HCT116 (cell line): ENCODE data around the gene SEMA5B. TPM values are rescaled to one million over a fixed set of nuclear protein-coding genes. Genes with fewer than 3 reads are reported as not detected.

ENCODE experiments used
- ATAC-seq: fragments of 200-7000 bp; cut with Tn5 transposase; 2 replicates; pipeline ENCODE4 v1.9.1; 2020; ENCODE audit warnings: mild to moderate bottlenecking, moderate library complexity
- BruUV-seq: library from RNA; stranded (reverse); fragments of 400-500 nt; replicated peaks from 2 replicates; lab custom pipeline; 2021; lab: Mats Ljungman, UMichigan
- CTCF ChIA-PET: fragments of 300-600 bp; sonication (Branson Sonifier 250); formaldehyde crosslinking; loops from one replicate; lab custom pipeline; 2021; ENCODE audit warnings: antibody characterized with exemption; lab: Charles Lee
- POLR2A ChIA-PET: fragments of 300-600, 350-600 bp; sonication (Branson Sonifier 250); formaldehyde crosslinking; loops from one replicate; lab custom pipeline; 2021; ENCODE audit warnings: antibody characterized with exemption; lab: Charles Lee
- RAD21 ChIA-PET, 2 experiments: fragments of 300-600 bp; sonication (Branson Sonifier 250); formaldehyde crosslinking; loops; one replicate each; lab custom pipeline; 2023; ENCODE audit warnings: low total read pairs in 2 of 2; ENCODE audit not compliant: uncharacterized antibody in 2 of 2, unreplicated experiment in 2 of 2, low non-redundant PET in 1 of 2; lab: Charles Lee
- DNase-seq: peaks from one replicate; pipeline ENCODE4 v3.0.0-alpha.2; 2010; ENCODE audit warnings: low read depth, low spot score
- H2AFZ ChIP-seq: fragments of 200-600 bp; shearing (Covaris generic), sonication (generic); 2 replicates; pipeline ENCODE4 v1.6.1; 2017; ENCODE audit warnings: low read depth, mixed run types, mixed read lengths, antibody characterized with exemption, low read length; ENCODE audit not compliant: poor library complexity, severe bottlenecking
- H3K27ac ChIP-seq: 2 replicates; pipeline ENCODE4 v1.5.1; 2012; ENCODE audit warnings: low read depth, low read length
- H3K27me3 ChIP-seq: fragments of 200-600 bp; sonication (generic); 2 replicates; pipeline ENCODE4 v1.6.1; 2016; ENCODE audit warnings: mixed run types, low read length, mixed read lengths; ENCODE audit not compliant: insufficient read depth
- H3K36me3 ChIP-seq, 2 experiments: fragments of 200-500 bp in 1 of 2; fragments of 200-600 bp in 1 of 2; sonication (Bioruptor generic) in 1 of 2; sonication (generic) in 1 of 2; 2 replicates each; pipeline versions ENCODE4 v1.5.1 to v1.6.1; 2014 to 2016; ENCODE audit warnings: low read length in 2 of 2, inconsistent platforms in 1 of 2, mixed read lengths in 1 of 2, mixed run types in 1 of 2; ENCODE audit not compliant: insufficient read depth in 2 of 2, control insufficient read depth in 1 of 2
- H3K4me1 ChIP-seq, 2 experiments: fragments of 200-600 bp in 1 of 2; sonication (generic) in 1 of 2; 2 replicates each; pipeline versions ENCODE4 v1.5.1 to v1.6.1; 2012 to 2017; ENCODE audit warnings: low read length in 2 of 2, inconsistent platforms in 1 of 2, mild to moderate bottlenecking in 1 of 2, mixed read lengths in 1 of 2, mixed run types in 1 of 2, moderate library complexity in 1 of 2; ENCODE audit not compliant: insufficient read depth in 2 of 2, control insufficient read depth in 1 of 2
- H3K4me2 ChIP-seq: fragments of 200-600 bp; sonication (generic); 2 replicates; pipeline ENCODE4 v1.6.1; 2017; ENCODE audit warnings: mixed run types, low read length, mixed read lengths
- H3K4me3 ChIP-seq, 2 experiments: fragments of 200-600 bp in 1 of 2; sonication (generic) in 1 of 2; replicated peaks in 1 of 2; 2 replicates each; pipeline ENCODE4 v1.5.1; 2011 to 2016; ENCODE audit warnings: low read length in 2 of 2, control low read depth in 1 of 2, low read depth in 1 of 2, mild to moderate bottlenecking in 1 of 2, mixed read lengths in 1 of 2, mixed run types in 1 of 2
- H3K79me2 ChIP-seq: fragments of 200-600 bp; sonication (generic); 2 replicates; pipeline ENCODE4 v1.6.1; 2017; ENCODE audit warnings: mild to moderate bottlenecking, mixed run types, low read length, moderate library complexity, mixed read lengths; ENCODE audit not compliant: insufficient read depth
- H3K9ac ChIP-seq: fragments of 200-600 bp; sonication (generic); 2 replicates; pipeline ENCODE4 v1.6.1; 2016; ENCODE audit warnings: low read length, mixed read lengths
- H3K9me2 ChIP-seq: fragments of 200-600 bp; sonication (generic), shearing (Covaris generic); 2 replicates; pipeline ENCODE4 v1.6.1; 2017; ENCODE audit warnings: mixed run types, mild to moderate bottlenecking, moderate library complexity; ENCODE audit not compliant: insufficient read depth
- H3K9me3 ChIP-seq, 2 experiments: fragments of 200-500 bp in 1 of 2; fragments of 200-600 bp in 1 of 2; sonication (Bioruptor generic) in 1 of 2; sonication (generic) in 1 of 2; 2 replicates each; pipeline ENCODE4 v1.6.1; 2014 to 2017; ENCODE audit warnings: low read length in 2 of 2, mixed read lengths in 2 of 2, inconsistent platforms in 1 of 2, low read depth in 1 of 2, mild to moderate bottlenecking in 1 of 2, mixed run types in 1 of 2, moderate library complexity in 1 of 2; ENCODE audit not compliant: control insufficient read depth in 1 of 2, insufficient read depth in 1 of 2
- H4K20me1 ChIP-seq: fragments of 200-600 bp; sonication (generic), shearing (Covaris generic); 2 replicates; pipeline ENCODE4 v1.6.1; 2017; ENCODE audit warnings: mixed run types, mild to moderate bottlenecking, moderate library complexity; ENCODE audit not compliant: insufficient read depth
- CBX3 ChIP-seq: IDR thresholded peaks from 2 replicates; pipeline ENCODE4 v1.6.1; 2012; ENCODE audit warnings: low read depth
- CEBPB ChIP-seq: IDR thresholded peaks from 2 replicates; pipeline ENCODE4 v1.6.1; 2012; ENCODE audit warnings: low read depth
- CTCF ChIP-seq, 3 experiments: fragments of 200-600 bp in 1 of 3; sonication (generic) in 1 of 3; IDR thresholded peaks in 2 of 3; conservative IDR thresholded peaks in 1 of 3; 2 replicates each; pipeline ENCODE4 v1.5.1; 2012 to 2017; ENCODE audit warnings: low read depth in 2 of 3, low read length in 2 of 3, antibody characterized with exemption in 1 of 3, borderline replicate concordance in 1 of 3, control low read depth in 1 of 3, mild to moderate bottlenecking in 1 of 3, mixed read lengths in 1 of 3, mixed run types in 1 of 3, moderate library complexity in 1 of 3; ENCODE audit not compliant: insufficient read depth in 1 of 3
- EGR1 ChIP-seq: IDR thresholded peaks from 2 replicates; pipeline ENCODE4 v1.6.1; 2012; ENCODE audit warnings: low read depth
- ELF1 ChIP-seq: IDR thresholded peaks from 2 replicates; pipeline ENCODE4 v1.6.1; 2012; ENCODE audit warnings: low read depth, borderline replicate concordance
- EZH2 ChIP-seq: fragments of 200-600 bp; sonication (generic); IDR thresholded peaks from 2 replicates; pipeline ENCODE4 v1.6.1; 2017; ENCODE audit warnings: antibody characterized with exemption, mixed run types
- EZH2phosphoT487 ChIP-seq: fragments of 200-600 bp; IDR thresholded peaks from 2 replicates; pipeline ENCODE4 v1.6.1; 2018; ENCODE audit warnings: antibody characterized with exemption, borderline replicate concordance
- FOSL1 ChIP-seq: IDR thresholded peaks from 2 replicates; pipeline ENCODE4 v1.6.1; 2012; ENCODE audit warnings: low read depth
- JUND ChIP-seq: IDR thresholded peaks from 2 replicates; pipeline ENCODE4 v1.6.1; 2012
- POLR2A ChIP-seq: IDR thresholded peaks from 2 replicates; pipeline ENCODE4 v1.7.0; 2011; ENCODE audit warnings: borderline replicate concordance; ENCODE audit not compliant: insufficient read depth, insufficient read length; ENCODE audit errors: extremely low read depth
- RAD21 ChIP-seq: IDR thresholded peaks from 2 replicates; pipeline ENCODE4 v1.6.1; 2012; ENCODE audit warnings: low read depth, mild to moderate bottlenecking
- SIN3A ChIP-seq: IDR thresholded peaks from 2 replicates; pipeline ENCODE4 v1.6.1; 2012; ENCODE audit warnings: low read depth
- SP1 ChIP-seq: IDR thresholded peaks from 2 replicates; pipeline ENCODE4 v1.6.1; 2012; ENCODE audit warnings: low read depth
- SRF ChIP-seq: IDR thresholded peaks from 2 replicates; pipeline ENCODE4 v1.6.1; 2012; ENCODE audit warnings: low read depth
- YY1 ChIP-seq: IDR thresholded peaks from 2 replicates; pipeline ENCODE4 v1.6.1; 2011; ENCODE audit warnings: low read length, low read depth, moderate library complexity, mild to moderate bottlenecking; ENCODE audit not compliant: insufficient replicate concordance; ENCODE audit errors: extremely low read depth
- ZFX ChIP-seq: fragments of 450-650 bp; IDR thresholded peaks from 2 replicates; pipeline ENCODE4 v1.6.1; 2017
- ZNF274 ChIP-seq: fragments of 200-500 bp; sonication (Bioruptor generic); IDR thresholded peaks from 2 replicates; pipeline ENCODE4 v1.6.1; 2014; ENCODE audit warnings: mild to moderate bottlenecking, low read depth, low read length, inconsistent platforms
- intact Hi-C: fragments of 100-400 bp; cut with micrococcal nuclease; formaldehyde crosslinking; loops from 2 replicates; pipeline ENCODE4 v1.10.0; 2022
- total RNA-seq: library from RNA; stranded (reverse); gene quantifications from one replicate; pipeline ENCODE4 v1.2.1, GENCODE V29; 2021; ENCODE audit not compliant: unreplicated experiment
- TF ChIP-seq, protein P1 (sequence below): IDR thresholded peaks from 2 replicates; pipeline ENCODE4 v1.6.1; 2012
- TF ChIP-seq, protein P2 (sequence below): IDR thresholded peaks from 2 replicates; pipeline ENCODE4 v1.6.1; 2012
- TF ChIP-seq, protein P3 (sequence below): IDR thresholded peaks from 2 replicates; pipeline ENCODE4 v1.6.1; 2012; ENCODE audit warnings: low read depth

Gene SEMA5B
- total RNA-seq, 1 experiment from 2014 or later = 0.15 TPM

- H3K79me2 ChIP-seq = no peaks in the 10 kb centered on the region
- no peak overlapping the region for H3K9ac ChIP-seq
- no peak overlapping the region for H3K4me3 ChIP-seq
- TF ChIP-seq SRF = no peak
- no peak for TF ChIP-seq JUND
- TF ChIP-seq ZNF274 = no peak
- TF ChIP-seq, protein P1, sequence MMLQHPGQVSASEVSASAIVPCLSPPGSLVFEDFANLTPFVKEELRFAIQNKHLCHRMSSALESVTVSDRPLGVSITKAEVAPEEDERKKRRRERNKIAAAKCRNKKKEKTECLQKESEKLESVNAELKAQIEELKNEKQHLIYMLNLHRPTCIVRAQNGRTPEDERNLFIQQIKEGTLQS = no peak
- no peak for TF ChIP-seq CBX3
- no peak for TF ChIP-seq EZH2phosphoT487
- TF ChIP-seq EGR1 = no peak
- no peak for TF ChIP-seq ELF1
- TF ChIP-seq FOSL1 = no peak
- no peak for TF ChIP-seq CEBPB
- no peak for TF ChIP-seq EZH2
- no peak for TF ChIP-seq RAD21
- TF ChIP-seq POLR2A = no peak
- TF ChIP-seq SIN3A = no peak
- TF ChIP-seq, protein P2, sequence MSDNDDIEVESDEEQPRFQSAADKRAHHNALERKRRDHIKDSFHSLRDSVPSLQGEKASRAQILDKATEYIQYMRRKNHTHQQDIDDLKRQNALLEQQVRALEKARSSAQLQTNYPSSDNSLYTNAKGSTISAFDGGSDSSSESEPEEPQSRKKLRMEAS = no peak
- TF ChIP-seq, protein P3, sequence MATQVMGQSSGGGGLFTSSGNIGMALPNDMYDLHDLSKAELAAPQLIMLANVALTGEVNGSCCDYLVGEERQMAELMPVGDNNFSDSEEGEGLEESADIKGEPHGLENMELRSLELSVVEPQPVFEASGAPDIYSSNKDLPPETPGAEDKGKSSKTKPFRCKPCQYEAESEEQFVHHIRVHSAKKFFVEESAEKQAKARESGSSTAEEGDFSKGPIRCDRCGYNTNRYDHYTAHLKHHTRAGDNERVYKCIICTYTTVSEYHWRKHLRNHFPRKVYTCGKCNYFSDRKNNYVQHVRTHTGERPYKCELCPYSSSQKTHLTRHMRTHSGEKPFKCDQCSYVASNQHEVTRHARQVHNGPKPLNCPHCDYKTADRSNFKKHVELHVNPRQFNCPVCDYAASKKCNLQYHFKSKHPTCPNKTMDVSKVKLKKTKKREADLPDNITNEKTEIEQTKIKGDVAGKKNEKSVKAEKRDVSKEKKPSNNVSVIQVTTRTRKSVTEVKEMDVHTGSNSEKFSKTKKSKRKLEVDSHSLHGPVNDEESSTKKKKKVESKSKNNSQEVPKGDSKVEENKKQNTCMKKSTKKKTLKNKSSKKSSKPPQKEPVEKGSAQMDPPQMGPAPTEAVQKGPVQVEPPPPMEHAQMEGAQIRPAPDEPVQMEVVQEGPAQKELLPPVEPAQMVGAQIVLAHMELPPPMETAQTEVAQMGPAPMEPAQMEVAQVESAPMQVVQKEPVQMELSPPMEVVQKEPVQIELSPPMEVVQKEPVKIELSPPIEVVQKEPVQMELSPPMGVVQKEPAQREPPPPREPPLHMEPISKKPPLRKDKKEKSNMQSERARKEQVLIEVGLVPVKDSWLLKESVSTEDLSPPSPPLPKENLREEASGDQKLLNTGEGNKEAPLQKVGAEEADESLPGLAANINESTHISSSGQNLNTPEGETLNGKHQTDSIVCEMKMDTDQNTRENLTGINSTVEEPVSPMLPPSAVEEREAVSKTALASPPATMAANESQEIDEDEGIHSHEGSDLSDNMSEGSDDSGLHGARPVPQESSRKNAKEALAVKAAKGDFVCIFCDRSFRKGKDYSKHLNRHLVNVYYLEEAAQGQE = no peak
- no peak for TF ChIP-seq SP1
- TF ChIP-seq ZFX = no peak
- TF ChIP-seq CTCF (IDR thresholded peaks at IDR 0.05 in 2 of 3, conservative IDR thresholded peaks at IDR 0.05 in 1 of 3; ENCODE audit: borderline replicate concordance in 1 of 3, insufficient read depth in 1 of 3, low read depth in 2 of 3, low read length in 2 of 3) = no peak
- TF ChIP-seq YY1 = no peak
- ChIA-PET RAD21 (no interaction called here), POLR2A (no interaction called here), CTCF (no interaction called here)
- no peak overlapping the region for H3K27ac ChIP-seq
- no peak overlapping the region for H2AFZ ChIP-seq
- no peaks in the 10 kb centered on the region for H3K4me1 ChIP-seq
- H3K9me2 ChIP-seq = no peaks in the 10 kb centered on the region
- BruUV-seq = no TSS peak
- H4K20me1 ChIP-seq = no peaks in the 10 kb centered on the region
- intact Hi-C loops = no loop called here
- no peaks in the 10 kb centered on the region for H3K36me3 ChIP-seq
- ATAC-seq (no peak), DNase-seq (no peak)
- H3K27me3 ChIP-seq = peaks cover 29% of the 10 kb centered on the region; the same call in 1 of the 2 replicates
- no peaks in the 10 kb centered on the region for H3K9me3 ChIP-seq
- H3K4me2 ChIP-seq = no peak overlapping the region
These were observed 8.4 kb downstream of the SEMA5B start for GRCh38 chr3:123019161-123019560.
